CD4-positive, alpha-beta T cell treated with Interleukin-6 at 100 ng/mL for 8 hours (primary cell): ENCODE results near the gene DMKN.

Experiments used
- DNase-seq: peaks from one replicate; pipeline ENCODE4 v3.0.0-alpha.2; 2020; ENCODE audit warnings: mixed read lengths, low spot score

DMKN gene

DNA sequence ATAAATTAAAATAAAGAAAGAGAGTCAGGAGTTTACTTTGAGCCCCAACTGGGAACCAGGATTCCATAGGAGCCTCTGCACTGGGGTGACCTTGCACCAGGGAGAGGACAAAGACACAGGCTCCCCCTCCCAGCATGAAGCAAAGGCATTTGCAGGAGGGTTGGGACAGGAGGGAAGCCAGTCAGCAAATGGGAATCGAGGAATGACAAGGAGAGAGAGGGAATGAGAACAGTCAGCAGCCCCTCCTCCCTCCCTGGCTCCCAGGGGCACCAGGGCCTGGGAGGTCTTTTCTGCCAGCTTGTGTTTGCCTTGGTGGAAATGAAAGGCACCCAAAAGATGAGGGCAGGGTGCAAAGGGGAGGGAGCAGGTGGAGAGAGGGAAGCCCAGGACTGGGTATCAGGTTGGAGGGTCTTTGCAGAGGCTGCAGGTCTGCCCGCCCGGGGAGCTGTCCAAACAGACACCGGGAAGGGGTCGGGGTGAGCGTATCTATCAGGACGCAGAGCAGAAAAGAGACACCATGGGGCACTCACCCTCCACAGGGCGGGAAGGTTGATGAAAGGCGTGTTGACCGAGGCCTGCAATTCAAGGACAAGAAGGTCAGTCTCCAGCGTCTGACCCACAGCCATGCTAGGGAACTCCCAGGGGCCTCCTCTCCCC, 10.9 kb upstream of the DMKN start:
- DNase-seq: no peak

DNA sequence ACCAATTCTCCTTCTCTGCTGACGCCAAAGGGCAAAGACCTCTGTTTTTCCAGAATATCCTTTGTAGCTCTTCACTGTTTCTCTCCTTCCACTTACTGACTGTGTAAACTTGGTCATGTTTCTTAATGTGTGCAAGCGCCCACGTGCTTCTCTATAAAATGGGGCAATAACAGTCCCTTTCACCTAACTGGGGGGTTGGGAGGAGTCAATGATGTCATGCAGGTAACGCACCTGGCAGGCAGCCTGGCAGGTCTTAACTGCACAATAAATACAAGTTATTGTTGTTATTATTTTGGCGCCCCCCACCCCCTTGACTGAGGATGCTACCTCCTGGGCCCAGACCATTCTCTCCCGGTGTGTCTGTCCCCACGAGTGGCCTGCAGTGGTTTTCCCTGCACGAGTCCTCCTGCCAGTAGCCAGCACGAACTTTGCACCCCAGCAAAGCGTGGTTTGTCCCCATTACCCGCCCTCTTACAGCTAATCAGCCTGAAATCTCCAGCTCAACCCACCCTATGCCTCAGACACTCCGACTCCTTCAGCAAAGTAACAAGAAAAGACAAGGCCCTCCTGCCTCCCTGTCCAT, 9.4 kb upstream of the DMKN start:
- no peak for DNase-seq

DNA sequence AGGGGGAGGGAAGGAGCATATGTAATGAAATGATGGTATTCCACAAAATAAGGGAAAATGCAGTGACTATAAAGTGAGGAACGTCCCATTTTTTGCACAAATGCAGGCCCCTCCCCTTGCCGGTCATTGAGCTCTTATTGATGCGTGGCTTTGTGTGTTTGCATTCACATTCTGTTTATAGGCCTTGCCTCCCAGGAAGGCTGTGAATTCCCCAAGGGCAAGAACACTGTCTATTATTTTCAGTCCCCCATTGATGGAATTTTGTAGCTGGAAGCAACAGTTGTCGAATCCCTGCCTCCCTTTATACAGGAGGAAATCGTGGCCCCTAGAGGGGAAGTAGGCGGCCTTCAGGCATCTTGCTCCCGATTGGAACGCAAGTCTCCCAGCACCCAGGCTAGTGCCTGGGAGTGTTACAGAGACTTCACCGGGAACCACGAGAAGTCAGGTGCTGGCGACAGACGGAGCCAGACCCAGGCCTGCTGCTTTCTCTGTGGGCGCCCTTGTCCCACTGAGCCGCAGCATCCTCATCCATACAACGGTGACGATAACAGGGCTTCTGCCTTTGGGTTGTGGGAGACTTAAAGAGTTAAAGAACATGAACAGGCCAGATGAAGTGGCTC, 7.8 kb upstream of the DMKN start:
- DNase-seq: no peak

DNA sequence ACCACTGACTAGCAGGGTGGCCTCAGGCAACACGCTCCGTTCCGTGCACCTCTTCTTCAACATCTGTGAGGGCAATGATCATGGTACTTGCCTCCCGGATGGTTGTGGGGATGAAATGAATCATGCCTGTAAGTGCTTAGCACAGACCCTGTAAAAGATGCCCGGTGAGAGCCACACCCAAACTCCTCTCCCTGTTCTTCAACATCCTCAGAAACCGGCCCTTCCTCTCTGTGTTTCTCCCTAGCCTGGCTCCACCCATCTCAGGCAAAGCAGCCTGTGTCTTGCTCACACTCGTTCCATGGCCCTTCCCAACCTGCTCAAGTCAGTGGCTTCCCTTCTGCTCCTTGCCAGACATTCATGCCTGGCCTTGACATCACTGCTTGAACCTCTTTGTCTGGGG, 5.8 kb upstream of the DMKN start:
- DNase-seq: no peak

DNA sequence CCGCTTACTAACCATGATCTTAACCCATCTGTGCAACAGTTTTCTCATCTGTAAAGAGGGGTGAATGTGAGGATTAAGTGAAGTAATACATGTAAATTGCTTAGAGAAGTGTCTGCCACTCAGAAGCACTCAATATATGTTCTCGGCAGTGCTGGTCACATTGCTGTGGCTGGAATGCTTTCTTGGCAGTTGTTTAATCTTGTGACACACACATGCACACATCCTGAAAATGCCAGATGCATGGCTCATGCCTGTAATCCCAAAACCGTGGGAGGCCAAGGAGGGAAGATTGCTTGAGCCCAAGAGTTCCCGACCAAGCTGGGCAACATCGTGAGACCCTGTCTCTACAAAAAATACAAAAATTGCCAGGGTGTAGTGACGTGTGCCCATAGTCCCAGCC, 4.9 kb upstream of the DMKN start:
- no peak for DNase-seq

DNA sequence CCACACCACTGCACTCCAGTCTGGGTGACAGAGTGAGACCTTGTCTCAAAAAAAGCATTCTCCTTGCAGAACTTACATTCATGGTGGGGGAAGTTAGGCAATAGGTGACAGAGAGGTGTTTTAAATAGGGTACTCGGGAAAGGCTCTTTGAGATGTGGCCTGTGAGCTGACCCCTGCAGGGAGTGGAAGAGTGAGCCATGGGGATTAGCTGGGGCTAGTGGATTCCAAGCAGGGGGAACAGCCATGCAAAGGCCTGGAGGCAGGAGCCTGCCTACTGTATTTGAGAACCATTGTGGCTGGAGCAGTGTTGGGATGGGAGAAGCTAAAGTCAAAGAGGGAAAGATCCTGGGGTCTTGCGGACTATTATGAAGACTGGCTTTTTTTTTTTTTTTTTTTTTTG, 3.9 kb upstream of the DMKN start:
- DNase-seq: no peak

DNA sequence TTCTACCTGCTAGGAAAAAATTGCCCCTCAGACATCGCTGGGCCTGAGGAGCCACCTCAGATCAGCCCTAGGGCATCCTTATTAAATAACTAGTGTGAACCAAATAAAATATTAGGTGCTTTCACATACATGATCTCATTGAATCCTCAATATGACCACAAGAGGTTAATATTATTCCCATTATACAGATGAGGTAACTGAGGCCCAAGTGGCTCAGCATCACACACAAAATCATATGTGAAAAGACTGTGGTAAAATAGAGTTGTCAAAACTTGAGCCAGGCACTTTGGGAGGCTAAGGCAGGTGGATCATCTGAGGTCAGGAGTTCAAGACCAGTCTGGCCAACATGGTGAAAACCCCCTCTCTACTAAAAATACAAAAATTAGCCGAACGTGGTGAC, 2.9 kb upstream of the DMKN start:
- no peak for DNase-seq

DNA sequence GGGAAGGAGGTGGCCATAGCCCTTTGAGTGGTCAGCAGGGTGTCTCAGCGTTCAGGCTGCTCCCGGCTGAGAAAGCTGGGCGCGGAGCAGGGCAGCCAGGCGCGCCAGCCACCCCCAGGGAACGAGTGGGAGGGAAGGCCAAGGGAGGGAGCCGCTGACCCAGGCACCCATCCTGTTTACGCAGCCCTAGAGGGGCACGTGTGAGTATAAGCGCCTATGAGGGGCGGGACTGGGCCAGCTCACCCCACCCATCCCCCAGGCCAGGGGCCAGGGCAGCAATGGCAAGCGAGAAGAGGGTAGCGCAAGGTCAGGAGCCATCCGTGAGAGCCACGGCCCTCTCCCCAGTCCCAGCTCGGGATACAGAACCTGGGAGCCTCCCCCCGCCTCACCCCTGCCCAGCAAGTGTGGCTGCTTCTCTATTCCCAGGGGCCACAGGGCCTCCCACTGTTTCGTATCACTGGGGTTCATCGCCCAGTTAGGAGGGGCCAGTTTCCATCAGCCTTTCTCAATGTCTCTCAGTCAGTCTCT, 897 bp upstream of the DMKN start:
- no peak for DNase-seq

DNA sequence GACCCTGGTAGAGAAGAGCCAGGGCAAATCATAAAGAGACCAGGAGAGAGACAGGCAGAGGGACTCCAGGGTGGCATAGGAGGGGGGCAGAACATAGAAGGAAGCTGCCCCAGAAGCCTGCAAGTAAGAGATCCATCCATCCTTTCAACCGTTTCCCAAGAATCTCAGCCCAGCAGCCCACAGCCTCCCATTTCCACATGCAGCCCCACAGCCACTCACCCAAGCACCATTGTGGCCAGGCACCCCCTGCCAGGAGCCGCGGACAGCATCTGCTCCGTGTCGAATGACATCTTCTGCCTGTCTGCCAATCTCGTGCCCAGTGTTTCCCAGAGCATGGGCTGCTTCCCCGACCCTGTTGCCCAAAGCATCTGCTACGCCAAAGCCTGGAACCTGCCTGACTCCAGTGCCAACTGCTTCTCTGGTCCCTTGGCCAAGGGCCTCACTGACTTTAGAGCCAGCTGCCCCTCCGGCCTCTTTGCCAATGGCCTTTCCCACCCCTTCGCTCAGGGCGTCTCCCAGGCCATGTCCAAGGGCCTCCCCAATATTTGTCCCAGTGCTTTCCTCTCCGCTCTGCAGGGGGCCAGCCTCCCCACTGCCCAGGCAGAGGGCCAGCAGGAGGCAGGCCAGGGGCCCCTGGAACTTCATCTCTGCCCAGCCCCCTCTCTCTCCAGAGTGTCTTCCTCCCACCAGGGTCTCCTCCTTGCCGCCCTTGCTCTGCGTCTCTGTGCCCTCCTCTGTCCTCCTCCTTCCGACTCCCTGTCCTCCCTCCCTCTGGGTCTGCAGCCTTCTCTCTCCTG, 420 bp downstream of the DMKN start:
- DNase-seq: no peak

DNA sequence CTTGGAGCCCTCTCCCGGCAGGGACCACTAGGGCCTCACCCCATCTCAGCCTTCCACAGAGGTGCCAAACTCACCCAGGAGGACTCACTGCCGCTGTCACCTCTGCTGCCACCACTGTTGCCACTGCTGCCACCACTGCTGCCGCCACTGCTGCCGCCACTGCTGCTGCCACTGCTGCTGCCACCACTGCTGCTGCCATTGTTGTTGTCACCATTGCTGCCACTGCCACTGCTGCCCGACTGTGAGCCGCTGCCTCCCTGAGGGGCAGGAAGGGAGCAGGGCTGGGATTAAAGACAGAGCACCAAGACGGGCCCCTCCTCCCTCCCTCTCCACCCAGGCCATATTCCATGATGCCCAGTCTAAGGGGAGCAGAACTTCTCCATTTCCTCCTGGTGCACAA, 2.1 kb downstream of the DMKN start:
- no peak for DNase-seq

DNA sequence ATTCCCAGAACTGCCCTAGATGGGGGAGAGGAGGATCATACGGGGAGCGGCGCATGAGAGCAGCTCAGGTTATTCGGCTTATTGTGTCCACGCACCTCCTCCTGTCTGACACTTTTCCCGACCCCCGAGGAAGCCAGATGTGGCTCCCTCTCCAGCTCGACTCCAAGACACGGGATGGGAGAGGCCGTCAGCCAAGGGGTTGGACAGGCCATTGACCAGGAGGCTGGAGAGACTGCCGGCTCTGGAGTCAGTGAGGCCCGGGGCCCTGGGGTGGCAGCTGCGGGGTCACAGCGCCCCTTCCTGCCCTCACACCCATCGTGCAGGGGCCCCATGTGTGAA, 2.9 kb downstream of the DMKN start:
- DNase-seq: no peak

DNA sequence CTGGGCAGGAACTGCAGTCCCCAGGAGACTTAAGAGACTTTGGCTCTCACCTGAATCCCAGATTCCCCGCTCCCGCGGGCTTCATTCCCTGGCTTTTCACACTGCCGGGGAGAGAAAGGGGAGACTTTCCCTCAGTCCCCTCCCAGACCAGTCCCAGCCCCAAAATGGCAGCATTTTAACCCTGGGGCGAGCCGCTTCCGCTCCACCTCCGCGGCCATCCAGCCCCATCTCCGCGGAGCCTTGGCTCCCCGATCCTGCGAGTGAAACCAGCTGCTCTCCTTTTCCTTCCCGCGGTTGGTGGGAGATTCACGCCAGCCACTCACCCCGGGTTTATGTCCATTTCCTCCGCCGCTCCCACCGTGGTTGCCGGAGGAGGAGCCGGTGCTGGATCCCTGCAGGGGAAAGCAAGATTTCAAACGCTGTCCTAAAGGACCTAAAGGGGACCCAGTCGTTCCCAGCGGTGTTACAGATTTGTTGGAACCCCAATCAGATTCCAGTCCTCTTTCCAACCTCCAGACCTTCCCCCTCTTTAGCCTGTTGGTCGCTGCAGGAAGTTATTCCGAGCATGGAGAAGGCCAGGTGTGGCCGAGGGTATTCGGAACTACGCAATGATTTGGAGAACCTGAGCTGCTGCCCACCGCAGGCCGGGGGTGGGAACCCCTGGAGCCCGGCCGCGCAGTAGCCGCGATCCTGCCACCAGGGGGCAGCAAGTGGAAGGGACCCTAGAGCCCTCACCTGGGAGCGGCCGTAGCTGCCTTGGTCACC, 3.4 kb downstream of the DMKN start:
- peak; percentile 60 for DNase-seq

DNA sequence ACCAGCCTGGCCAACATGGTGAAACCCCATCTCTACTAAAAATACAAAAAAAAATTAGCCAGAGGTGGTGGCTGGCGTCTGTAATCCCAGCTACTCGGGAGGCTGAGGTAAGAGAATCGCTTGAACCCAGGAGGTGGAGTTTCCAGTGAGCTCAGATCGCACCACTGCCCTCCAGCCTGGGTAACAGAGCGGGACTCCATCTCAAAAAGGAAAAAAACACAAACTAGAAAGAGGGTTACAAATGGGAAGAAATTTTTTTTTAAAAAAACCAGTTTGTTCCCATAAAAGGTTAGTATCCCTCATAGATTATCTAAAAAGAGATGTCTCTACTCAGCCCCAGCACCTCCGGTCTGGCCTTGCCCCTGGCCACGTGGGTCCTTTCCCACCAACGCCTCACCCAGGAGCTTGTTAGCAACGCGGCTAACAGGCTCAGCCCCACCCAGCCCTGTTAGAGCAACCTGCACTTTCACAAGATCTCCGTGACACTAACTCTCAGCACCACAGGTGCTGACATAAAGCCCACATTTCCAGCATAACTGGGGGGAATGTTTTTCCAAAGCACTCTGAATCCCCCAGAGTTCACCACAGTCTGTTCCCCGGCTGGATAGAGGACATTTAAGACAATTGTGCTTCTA, 4.3 kb downstream of the DMKN start:
- peak; percentile 44 for DNase-seq

DNA sequence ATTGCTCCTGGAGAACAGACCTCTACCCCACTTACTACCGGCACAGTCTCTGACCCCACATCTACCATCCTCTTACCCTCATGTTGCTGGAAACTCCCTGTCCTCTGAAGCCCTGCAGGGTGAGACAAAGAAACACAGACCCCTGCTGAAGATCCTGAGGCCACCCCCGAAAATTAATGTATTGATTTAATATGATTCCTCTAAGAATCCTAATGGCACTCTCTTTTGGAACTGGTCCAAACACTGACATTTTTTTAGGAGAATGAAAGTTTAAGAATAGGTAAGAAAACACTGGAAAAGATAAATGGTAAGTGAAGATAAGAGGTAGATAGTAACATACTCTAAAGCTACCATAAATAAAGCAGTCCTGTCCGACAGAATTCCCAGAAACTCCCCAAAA, 5.3 kb downstream of the DMKN start:
- DNase-seq: no peak

DNA sequence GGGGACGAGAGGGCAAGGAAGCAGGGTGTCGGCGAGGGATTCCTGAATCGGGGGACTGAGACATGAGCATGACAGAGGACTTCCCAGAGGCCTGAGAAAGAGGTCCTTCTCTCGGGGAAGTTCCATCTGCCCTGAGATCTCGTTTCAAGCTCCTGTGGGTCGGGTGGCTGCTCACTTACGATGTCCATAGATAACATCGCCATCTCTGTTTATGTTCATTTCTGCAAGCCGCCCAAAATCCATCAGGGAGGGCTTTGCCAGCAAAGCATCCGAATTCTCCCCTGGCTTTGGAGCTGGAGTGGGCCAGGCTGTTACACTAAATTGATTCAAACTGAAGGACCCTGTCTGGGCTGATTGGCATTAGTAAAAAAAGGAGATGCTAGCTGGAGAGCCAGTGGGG, 5.9 kb downstream of the DMKN start:
- no peak for DNase-seq

DNA sequence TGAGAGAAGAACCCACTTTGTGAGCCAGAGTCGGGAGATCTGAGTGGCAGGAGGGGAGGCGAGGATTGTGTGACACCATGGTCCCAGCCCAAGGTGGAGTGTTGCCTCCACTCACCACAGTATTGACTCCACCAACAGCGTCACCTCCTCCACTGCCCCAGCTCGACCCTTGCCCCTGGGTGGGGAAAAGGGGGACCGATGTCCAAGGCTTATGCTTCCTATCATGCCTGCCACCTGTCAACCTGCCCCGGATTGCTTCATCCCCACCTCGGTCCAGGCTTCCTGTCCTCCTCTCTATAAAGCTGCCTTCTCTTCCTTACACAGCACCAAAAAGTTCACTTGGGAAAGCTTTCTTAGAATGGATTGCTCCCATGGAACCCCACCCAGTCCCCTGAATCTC, 7.4 kb downstream of the DMKN start:
- DNase-seq: no peak

DNA sequence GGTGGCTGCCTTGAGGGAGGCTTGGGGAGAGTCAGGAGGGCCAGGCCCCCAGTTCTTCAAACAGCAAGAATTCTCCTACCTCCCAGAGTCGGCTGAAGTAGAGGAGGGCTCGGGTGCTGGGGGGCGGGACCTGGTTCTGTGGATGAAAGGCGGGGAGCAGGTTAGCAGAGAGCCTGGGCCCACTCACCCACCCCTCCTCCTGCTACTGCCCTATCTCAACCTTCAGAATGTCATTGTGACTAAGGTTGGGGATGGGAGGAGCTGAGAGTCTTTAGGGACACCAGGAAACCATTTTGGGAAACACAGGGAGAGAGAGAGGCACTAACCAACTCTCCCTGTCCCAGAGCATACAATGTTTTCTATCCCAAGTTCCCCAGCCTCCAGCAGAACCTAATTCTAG, 10.7 kb downstream of the DMKN start:
- no peak for DNase-seq

DNA sequence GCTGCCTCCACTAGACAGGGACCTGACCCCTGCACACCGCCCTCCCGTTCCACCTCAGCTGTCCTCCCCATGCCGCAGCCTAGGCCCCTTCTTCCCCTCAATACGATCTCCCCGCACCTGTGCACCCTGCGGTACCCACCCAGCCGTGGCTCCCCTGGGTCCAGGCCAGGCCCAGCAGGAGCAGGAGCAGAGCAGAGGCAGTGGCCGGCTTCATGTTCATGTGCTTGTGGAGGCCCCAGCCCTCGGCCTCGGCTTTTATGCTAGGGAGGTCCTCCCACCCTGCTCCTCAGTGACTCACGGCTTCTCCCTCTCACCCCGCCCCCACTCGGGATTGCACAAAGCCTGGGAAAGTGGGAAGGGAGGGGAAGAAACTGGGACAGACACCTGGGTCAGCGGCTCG, 11.8 kb downstream of the DMKN start:
- no peak for DNase-seq

DNA sequence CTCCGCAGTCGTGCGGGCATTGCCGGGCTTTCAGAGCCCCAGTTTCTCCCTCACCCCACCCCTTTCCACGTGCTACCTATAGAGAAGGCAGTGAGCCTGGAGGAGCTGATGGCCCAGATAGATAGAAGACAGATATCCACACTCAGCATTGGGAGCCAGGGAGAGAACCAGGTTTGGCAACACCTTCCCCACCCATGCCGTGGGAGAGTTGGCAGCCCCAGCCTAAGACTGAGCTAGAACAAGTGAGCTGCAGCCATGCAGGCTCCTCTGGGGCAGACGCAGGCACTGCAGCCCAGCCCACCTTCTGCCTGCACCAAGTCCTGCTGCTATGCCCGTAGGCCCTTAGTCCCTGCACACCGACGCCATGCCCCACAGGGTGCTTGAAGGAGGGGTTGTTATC, 12.8 kb downstream of the DMKN start:
- no peak for DNase-seq

DNA sequence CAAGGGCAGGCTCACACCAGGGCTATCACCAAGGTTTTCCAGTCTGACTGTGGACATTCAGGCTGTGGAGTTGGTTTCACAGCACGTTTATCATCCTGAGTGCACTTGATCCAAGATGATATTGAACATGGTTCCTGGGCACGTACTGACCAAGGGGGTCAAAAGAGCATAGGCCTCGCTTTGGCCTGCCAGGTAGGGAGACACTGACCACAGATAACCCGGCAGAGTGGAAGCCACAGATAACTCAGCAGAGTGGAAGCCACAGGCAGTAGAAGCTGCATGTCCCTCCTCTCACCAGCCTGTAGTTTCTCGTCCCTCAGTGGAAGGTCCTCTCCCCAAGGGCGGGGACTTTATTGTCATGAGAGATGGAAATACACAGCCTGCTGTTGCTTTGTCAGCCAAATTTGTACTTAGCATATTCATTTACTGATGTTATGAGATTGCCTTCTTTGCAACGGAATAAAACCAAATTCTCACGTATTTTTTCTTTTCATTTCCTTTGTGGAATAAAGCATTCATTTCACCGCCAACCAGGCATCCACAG, 14.4 kb downstream of the DMKN start:
- DNase-seq: no peak

DNA sequence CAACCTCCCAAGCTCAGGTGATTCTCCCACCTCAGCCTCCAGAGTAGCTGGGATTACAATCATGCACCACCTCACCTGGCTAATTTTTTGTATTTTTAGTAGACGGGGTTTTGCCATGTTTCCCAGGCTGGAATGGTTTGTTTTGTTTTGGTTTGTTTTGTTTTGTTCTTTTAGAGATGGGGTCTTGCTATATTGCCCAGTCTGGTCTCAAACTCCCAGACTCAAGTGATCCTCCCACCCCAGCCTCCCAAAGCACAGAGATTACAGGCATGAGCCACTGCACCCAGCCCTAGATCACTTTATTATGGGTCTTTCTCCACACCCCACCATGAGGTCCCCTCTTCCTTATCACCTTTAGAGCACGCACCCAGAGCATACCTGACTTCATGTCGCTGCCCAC, 15.2 kb downstream of the DMKN start:
- DNase-seq: no peak

DNA sequence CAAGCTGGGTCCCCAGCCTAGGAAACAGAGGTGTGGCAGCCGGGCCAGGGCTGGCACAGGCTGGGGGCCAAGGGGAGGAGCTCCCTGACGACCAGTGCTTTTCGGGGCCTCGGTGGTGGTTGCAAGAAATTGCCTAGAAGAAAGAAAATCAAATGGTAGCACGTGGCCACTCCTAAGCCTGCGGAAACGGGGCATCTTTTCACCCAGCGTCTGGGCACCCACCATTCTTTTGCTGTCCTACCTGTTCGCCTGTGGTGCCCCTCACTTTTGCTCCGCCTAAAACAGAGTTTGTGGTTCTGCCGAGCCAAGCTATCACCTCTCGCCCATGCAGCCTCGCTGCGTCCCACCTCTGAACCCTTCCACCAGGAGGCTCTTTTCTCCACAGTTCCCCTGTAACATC, 16.0 kb downstream of the DMKN start:
- no peak for DNase-seq
